ENCODE results near the gene DAW1. TPM values are rescaled to one million over a fixed set of nuclear protein-coding genes. Genes with fewer than 3 reads are reported as not detected.

Gene DAW1
- total RNA-seq, 1 experiment from 2014 or later = 0.37 TPM

DNA sequence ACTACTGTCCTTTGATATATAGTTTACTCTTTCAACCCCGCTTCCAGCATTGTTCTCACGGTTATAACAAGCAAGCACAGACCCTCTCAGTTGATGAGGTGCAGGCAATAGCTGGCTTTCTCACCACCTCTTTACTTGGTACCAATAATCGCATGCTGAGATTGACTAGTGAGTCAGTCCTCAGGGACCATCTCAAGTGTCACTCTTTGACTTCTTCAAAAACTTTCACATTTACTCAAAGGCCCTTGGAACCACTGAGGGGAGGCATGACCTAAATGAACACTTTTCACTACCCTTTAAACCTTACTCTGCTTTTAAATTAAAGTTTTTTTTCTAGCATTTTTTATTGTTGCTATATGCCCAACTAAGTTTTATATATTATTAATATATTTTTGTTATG, 101.8 kb downstream of the DAW1 start:
- Histone ChIP-seq H2BK15ac (ENCODE audit: low read depth, low read length) (no peak overlapping the region), H2BK12ac (ENCODE audit: insufficient read length, low read depth, low read length) (no peak overlapping the region), H3K9ac (ENCODE audit: extremely low read depth, insufficient read length, low read length) (no peak overlapping the region), H4K91ac (ENCODE audit: insufficient read length, low read depth, low read length) (no peak overlapping the region), H2AK5ac (ENCODE audit: insufficient read length, low read length) (no peak overlapping the region), H3K23me2 (ENCODE audit: insufficient read length, low read depth, low read length, poor library complexity, severe bottlenecking) (no peaks in the 10 kb centered on the region), H2BK20ac (ENCODE audit: low read depth, low read length, poor library complexity, severe bottlenecking) (no peak overlapping the region), H3K27ac (ENCODE audit: insufficient read length, low read depth, low read length) (no peak overlapping the region), H3K79me2 (ENCODE audit: insufficient read depth, low read length) (no peaks in the 10 kb centered on the region), H3K79me1 (ENCODE audit: insufficient read depth, low read depth, low read length, poor library complexity, severe bottlenecking) (no peaks in the 10 kb centered on the region), H3K27me3 (ENCODE audit: insufficient read depth, low read length) (no peaks in the 10 kb centered on the region), H3K9me3 (ENCODE audit: control insufficient read depth, low read depth, low read length) (no peaks in the 10 kb centered on the region), H3K56ac (ENCODE audit: insufficient read length, low read depth, low read length) (no peak overlapping the region), H2BK120ac (ENCODE audit: low read depth, low read length, poor library complexity, severe bottlenecking) (no peak overlapping the region), H3K4me2 (ENCODE audit: insufficient read depth, insufficient read length, low read length) (no peak overlapping the region), H3K4ac (ENCODE audit: low read depth, low read length) (no peak overlapping the region), H2BK5ac (ENCODE audit: insufficient read length, low read length) (no peak overlapping the region), H3K4me1 (ENCODE audit: insufficient read depth, low read length) (no peaks in the 10 kb centered on the region), H3K23ac (ENCODE audit: insufficient read length, low read depth, low read length) (no peak overlapping the region), H4K8ac (replicated peaks; ENCODE audit: insufficient read length, low read depth, low read length) (no peak overlapping the region), H4K20me1 (ENCODE audit: control insufficient read depth, insufficient read depth, insufficient read length) (no peaks in the 10 kb centered on the region), H2AFZ (ENCODE audit: low read length) (no peak overlapping the region), H3K18ac (ENCODE audit: insufficient read length, low read depth, low read length) (no peak overlapping the region), H4K5ac (ENCODE audit: insufficient read length, low read depth, low read length) (no peak overlapping the region), H3K14ac (ENCODE audit: insufficient read depth, low read length) (no peak overlapping the region), H3T11ph (ENCODE audit: low read length) (no peak overlapping the region)
- H3K36me3 Mint-ChIP-seq (ENCODE audit: insufficient read depth in 1 of 3, low read depth in 3 of 3) = no peaks in the 10 kb centered on the region
- TF ChIP-seq, protein P1, sequence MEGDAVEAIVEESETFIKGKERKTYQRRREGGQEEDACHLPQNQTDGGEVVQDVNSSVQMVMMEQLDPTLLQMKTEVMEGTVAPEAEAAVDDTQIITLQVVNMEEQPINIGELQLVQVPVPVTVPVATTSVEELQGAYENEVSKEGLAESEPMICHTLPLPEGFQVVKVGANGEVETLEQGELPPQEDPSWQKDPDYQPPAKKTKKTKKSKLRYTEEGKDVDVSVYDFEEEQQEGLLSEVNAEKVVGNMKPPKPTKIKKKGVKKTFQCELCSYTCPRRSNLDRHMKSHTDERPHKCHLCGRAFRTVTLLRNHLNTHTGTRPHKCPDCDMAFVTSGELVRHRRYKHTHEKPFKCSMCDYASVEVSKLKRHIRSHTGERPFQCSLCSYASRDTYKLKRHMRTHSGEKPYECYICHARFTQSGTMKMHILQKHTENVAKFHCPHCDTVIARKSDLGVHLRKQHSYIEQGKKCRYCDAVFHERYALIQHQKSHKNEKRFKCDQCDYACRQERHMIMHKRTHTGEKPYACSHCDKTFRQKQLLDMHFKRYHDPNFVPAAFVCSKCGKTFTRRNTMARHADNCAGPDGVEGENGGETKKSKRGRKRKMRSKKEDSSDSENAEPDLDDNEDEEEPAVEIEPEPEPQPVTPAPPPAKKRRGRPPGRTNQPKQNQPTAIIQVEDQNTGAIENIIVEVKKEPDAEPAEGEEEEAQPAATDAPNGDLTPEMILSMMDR (conservative IDR thresholded peaks at IDR 0.05) = no peak
- no CpG with 5 or more reads among the region's 3 CpGs for WGBS (ENCODE audit: extremely low coverage, insufficient read length, low lambda C conversion rate)
- DNase-seq = no peak
- no peaks in the 10 kb centered on the region for H3K9me3 Mint-ChIP-seq
- H3K4me1 Mint-ChIP-seq = peaks cover 1 to 6% of the 10 kb centered on the region in 2 experiments
- H3K27me3 Mint-ChIP-seq (ENCODE audit: low read depth) = no peaks in the 10 kb centered on the region
- no peak overlapping the region for H3K27ac Mint-ChIP-seq
- H3K4me3 Mint-ChIP-seq = no peak overlapping the region

Other genes with a start within 250 kb of the DAW1 start
- not detected in 2 replicates for gene SCYGR5, start 204.8 kb upstream of the DAW1 start, total RNA-seq (2021)
- gene SLC19A3, start 153.6 kb upstream of the DAW1 start, total RNA-seq (2021) = 1.8 and 2.3 TPM in 2 replicates
- not detected in 2 replicates for gene SCYGR6, start 146.9 kb upstream of the DAW1 start, total RNA-seq (2021)
- gene SCYGR7, start 143.3 kb upstream of the DAW1 start, total RNA-seq (2021) = not detected in 2 replicates
- not detected in 2 replicates for gene SCYGR8, start 125.7 kb upstream of the DAW1 start, total RNA-seq (2021)
- not detected in 2 replicates for gene CCL20, start 57.8 kb upstream of the DAW1 start, total RNA-seq (2021)

Data from H9 (cell line).